ENCODE results near the gene SUCLG2.

Gene SUCLG2

GRCh38 chr3:67516496-67516895 is 137.9 kb downstream of the SUCLG2 start:
- no peak overlapping the region for H3K4me3 ChIP-seq (ENCODE audit: low read depth, low read length)
- TF ChIP-seq, protein P1, sequence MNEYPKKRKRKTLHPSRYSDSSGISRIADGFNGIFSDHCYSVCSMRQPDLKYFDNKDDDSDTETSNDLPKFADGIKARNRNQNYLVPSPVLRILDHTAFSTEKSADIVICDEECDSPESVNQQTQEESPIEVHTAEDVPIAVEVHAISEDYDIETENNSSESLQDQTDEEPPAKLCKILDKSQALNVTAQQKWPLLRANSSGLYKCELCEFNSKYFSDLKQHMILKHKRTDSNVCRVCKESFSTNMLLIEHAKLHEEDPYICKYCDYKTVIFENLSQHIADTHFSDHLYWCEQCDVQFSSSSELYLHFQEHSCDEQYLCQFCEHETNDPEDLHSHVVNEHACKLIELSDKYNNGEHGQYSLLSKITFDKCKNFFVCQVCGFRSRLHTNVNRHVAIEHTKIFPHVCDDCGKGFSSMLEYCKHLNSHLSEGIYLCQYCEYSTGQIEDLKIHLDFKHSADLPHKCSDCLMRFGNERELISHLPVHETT (tag by site-specific recombination; IDR thresholded peaks at IDR 0.05) = no peak
- no peak for TF ChIP-seq SP7 (tag by site-specific recombination; IDR thresholded peaks at IDR 0.05)
- no peak for TF ChIP-seq ZNF561 (tag by site-specific recombination; IDR thresholded peaks at IDR 0.05; ENCODE audit: borderline replicate concordance)
- TF ChIP-seq ZNF19 (tag by site-specific recombination; IDR thresholded peaks at IDR 0.05; ENCODE audit: low read depth) = no peak
- no peak for TF ChIP-seq ZNF416 (tag by site-specific recombination; IDR thresholded peaks at IDR 0.05)
- no peak for TF ChIP-seq PATZ1 (tag by site-specific recombination; IDR thresholded peaks at IDR 0.05)
- no peak for TF ChIP-seq ZNF514 (tag by site-specific recombination; IDR thresholded peaks at IDR 0.05)
- TF ChIP-seq MYNN (tag by site-specific recombination; IDR thresholded peaks at IDR 0.05; ENCODE audit: borderline replicate concordance) = no peak
- TF ChIP-seq ZNF555 (tag by site-specific recombination; conservative IDR thresholded peaks at IDR 0.05) = no peak
- TF ChIP-seq ZNF114 (tag by site-specific recombination; IDR thresholded peaks at IDR 0.05) = no peak
- no peak for TF ChIP-seq ZNF76 (tag by site-specific recombination; IDR thresholded peaks at IDR 0.05; ENCODE audit: borderline replicate concordance, low read depth)
- H3K4me1 ChIP-seq (ENCODE audit: control insufficient read depth, insufficient read depth, low read length) = no peaks in the 10 kb centered on the region
- no peaks in the 10 kb centered on the region for H3K9me3 ChIP-seq (ENCODE audit: control insufficient read depth, insufficient read depth, low read depth, low read length)
- POLR2A ChIA-PET = no interaction called here
- CTCF ChIA-PET = no interaction called here
- H3K27ac ChIP-seq (ENCODE audit: extremely low read depth, low read depth, low read length) = no peak overlapping the region
- peaks cover 0 to 6% of the 10 kb centered on the region in 2 experiments; a peak in 1 of 3 replicates for H3K36me3 ChIP-seq (ENCODE audit: control insufficient read depth in 2 of 2, insufficient read depth in 1 of 2, low read length in 2 of 2)

- ChIA-PET CTCF (no interaction called here), POLR2A (no interaction called here)
These were observed 138.6 kb downstream of the SUCLG2 start for GRCh38 chr3:67515778-67516177.

DNA sequence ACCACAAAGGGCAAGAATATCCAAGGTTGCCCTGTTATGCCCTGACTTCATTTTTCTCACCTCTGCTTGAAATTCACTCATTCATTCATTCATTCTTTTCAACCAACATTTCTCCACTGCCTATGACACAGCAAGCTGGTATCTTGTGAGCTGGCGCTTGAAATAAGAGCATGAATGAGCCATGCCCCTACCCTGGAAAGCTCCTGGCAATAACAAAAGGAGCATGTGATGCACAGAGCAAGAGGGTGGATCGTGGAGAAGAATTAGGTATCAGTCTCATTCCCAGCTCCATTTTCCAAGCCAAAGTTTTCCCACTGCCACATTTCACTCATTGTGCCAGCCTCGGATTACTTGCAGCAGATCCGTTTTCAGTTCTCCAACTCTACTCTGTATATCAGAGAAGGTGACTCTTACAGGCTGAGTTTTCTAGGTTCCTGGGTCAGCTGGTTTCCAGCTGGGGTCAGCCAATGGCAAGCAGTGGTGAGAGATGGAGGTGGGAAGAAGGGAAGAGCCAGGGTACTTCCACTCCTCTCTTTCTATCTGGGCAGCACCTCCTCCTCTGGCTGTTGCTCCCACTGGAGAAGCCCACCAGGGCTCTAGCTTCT is 144.8 kb downstream of the SUCLG2 start:
- Histone ChIP-seq H3K4me1 (ENCODE audit: control insufficient read depth, insufficient read depth, low read length) (no peaks in the 10 kb centered on the region), H3K9me3 (ENCODE audit: control insufficient read depth, insufficient read depth, low read depth, low read length) (no peaks in the 10 kb centered on the region), H3K36me3 (ENCODE audit: control insufficient read depth in 2 of 2, insufficient read depth in 1 of 2, low read length in 2 of 2) (peaks cover 0 to 2% of the 10 kb centered on the region in 2 experiments; a peak in 1 of 3 replicates), H3K27ac (ENCODE audit: extremely low read depth, low read depth, low read length) (no peak overlapping the region), H3K4me3 (ENCODE audit: low read depth, low read length) (no peak overlapping the region)
- ChIA-PET POLR2A (no interaction called here), CTCF (no interaction called here)
- TF ChIP-seq ZNF785 (tag by site-specific recombination; IDR thresholded peaks at IDR 0.05) (no peak), ZNF391 (tag by site-specific recombination; IDR thresholded peaks at IDR 0.05; ENCODE audit: borderline replicate concordance, low read depth) (no peak), WT1 (tag by site-specific recombination; IDR thresholded peaks at IDR 0.05) (no peak), ZNF16 (tag by site-specific recombination; IDR thresholded peaks at IDR 0.05; ENCODE audit: low read depth) (no peak), ZNF707 (tag by site-specific recombination; IDR thresholded peaks at IDR 0.05) (no peak)
- TF ChIP-seq, protein P2, sequence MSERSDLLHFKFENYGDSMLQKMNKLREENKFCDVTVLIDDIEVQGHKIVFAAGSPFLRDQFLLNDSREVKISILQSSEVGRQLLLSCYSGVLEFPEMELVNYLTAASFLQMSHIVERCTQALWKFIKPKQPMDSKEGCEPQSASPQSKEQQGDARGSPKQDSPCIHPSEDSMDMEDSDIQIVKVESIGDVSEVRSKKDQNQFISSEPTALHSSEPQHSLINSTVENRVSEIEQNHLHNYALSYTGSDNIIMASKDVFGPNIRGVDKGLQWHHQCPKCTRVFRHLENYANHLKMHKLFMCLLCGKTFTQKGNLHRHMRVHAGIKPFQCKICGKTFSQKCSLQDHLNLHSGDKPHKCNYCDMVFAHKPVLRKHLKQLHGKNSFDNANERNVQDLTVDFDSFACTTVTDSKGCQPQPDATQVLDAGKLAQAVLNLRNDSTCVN (tag by site-specific recombination; optimal IDR thresholded peaks at IDR 0.05) = no peak
- TF ChIP-seq, protein P3, sequence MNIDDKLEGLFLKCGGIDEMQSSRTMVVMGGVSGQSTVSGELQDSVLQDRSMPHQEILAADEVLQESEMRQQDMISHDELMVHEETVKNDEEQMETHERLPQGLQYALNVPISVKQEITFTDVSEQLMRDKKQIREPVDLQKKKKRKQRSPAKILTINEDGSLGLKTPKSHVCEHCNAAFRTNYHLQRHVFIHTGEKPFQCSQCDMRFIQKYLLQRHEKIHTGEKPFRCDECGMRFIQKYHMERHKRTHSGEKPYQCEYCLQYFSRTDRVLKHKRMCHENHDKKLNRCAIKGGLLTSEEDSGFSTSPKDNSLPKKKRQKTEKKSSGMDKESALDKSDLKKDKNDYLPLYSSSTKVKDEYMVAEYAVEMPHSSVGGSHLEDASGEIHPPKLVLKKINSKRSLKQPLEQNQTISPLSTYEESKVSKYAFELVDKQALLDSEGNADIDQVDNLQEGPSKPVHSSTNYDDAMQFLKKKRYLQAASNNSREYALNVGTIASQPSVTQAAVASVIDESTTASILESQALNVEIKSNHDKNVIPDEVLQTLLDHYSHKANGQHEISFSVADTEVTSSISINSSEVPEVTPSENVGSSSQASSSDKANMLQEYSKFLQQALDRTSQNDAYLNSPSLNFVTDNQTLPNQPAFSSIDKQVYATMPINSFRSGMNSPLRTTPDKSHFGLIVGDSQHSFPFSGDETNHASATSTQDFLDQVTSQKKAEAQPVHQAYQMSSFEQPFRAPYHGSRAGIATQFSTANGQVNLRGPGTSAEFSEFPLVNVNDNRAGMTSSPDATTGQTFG (tag by site-specific recombination; IDR thresholded peaks at IDR 0.05; ENCODE audit: borderline replicate concordance) = no peak
- TF ChIP-seq, protein P4, sequence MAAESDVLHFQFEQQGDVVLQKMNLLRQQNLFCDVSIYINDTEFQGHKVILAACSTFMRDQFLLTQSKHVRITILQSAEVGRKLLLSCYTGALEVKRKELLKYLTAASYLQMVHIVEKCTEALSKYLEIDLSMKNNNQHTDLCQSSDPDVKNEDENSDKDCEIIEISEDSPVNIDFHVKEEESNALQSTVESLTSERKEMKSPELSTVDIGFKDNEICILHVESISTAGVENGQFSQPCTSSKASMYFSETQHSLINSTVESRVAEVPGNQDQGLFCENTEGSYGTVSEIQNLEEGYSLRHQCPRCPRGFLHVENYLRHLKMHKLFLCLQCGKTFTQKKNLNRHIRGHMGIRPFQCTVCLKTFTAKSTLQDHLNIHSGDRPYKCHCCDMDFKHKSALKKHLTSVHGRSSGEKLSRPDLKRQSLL (tag by site-specific recombination; IDR thresholded peaks at IDR 0.05) = no peak
- TF ChIP-seq, protein P5, sequence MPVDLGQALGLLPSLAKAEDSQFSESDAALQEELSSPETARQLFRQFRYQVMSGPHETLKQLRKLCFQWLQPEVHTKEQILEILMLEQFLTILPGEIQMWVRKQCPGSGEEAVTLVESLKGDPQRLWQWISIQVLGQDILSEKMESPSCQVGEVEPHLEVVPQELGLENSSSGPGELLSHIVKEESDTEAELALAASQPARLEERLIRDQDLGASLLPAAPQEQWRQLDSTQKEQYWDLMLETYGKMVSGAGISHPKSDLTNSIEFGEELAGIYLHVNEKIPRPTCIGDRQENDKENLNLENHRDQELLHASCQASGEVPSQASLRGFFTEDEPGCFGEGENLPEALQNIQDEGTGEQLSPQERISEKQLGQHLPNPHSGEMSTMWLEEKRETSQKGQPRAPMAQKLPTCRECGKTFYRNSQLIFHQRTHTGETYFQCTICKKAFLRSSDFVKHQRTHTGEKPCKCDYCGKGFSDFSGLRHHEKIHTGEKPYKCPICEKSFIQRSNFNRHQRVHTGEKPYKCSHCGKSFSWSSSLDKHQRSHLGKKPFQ (tag by site-specific recombination; IDR thresholded peaks at IDR 0.05) = no peak

More at GRCh38 chr3:67515778-67516177, 138.6 kb downstream of the SUCLG2 start:
- H3K36me3 ChIP-seq (ENCODE audit: control insufficient read depth in 2 of 2, insufficient read depth in 1 of 2, low read length in 2 of 2) = peaks cover 0 to 6% of the 10 kb centered on the region in 2 experiments; a peak in 1 of 3 replicates
- H3K4me3 ChIP-seq (ENCODE audit: low read depth, low read length) = no peak overlapping the region
- no peaks in the 10 kb centered on the region for H3K4me1 ChIP-seq (ENCODE audit: control insufficient read depth, insufficient read depth, low read length)
- TF ChIP-seq ZNF621 (tag by site-specific recombination; IDR thresholded peaks at IDR 0.05) (no peak), ZNF624 (tag by site-specific recombination; IDR thresholded peaks at IDR 0.05) (no peak), ZFP3 (tag by site-specific recombination; IDR thresholded peaks at IDR 0.05; ENCODE audit: low read depth) (no peak), ZNF10 (tag by site-specific recombination; IDR thresholded peaks at IDR 0.05) (no peak), ZNF544 (tag by site-specific recombination; IDR thresholded peaks at IDR 0.05) (no peak)
- H3K9me3 ChIP-seq (ENCODE audit: control insufficient read depth, insufficient read depth, low read depth, low read length) = no peaks in the 10 kb centered on the region
- H3K27ac ChIP-seq (ENCODE audit: extremely low read depth, low read depth, low read length) = no peak overlapping the region
